Osteoblast (primary cell): ENCODE measurements around the gene STXBP2. TPM values are rescaled to one million over a fixed set of nuclear protein-coding genes. Genes with fewer than 3 reads are reported as not detected.
"Not testable (repeated sequence)": the region's sequence is repeated elsewhere in the genome, so short reads cannot be mapped to it uniquely, and the experiment has no call there.

ENCODE experiments used
- DNase-seq: peaks from one replicate; pipeline ENCODE4 v3.0.0; 2011; ENCODE audit warnings: low spot score, mixed read lengths; ENCODE audit not compliant: insufficient read length; ENCODE audit errors: missing footprints
- H2AFZ ChIP-seq: 2 replicates; pipeline ENCODE4 v1.6.0; 2011; ENCODE audit warnings: mild to moderate bottlenecking, low read length
- H3K27ac ChIP-seq: 2 replicates; pipeline ENCODE4 v1.5.1; 2011; ENCODE audit warnings: mild to moderate bottlenecking, low read depth, low read length, moderate library complexity
- H3K27me3 ChIP-seq: 2 replicates; pipeline ENCODE4 v1.6.0; 2012; ENCODE audit warnings: mild to moderate bottlenecking, control low read depth, inconsistent platforms, low read length, moderate library complexity; ENCODE audit not compliant: insufficient read depth
- H3K36me3 ChIP-seq: 2 replicates; pipeline ENCODE4 v1.5.1; 2011; ENCODE audit warnings: mild to moderate bottlenecking, low read length, control low read depth, moderate library complexity; ENCODE audit not compliant: insufficient read depth
- H3K4me1 ChIP-seq: 2 replicates; pipeline ENCODE4 v1.5.1; 2011; ENCODE audit warnings: mild to moderate bottlenecking, low read length, control low read depth, moderate library complexity; ENCODE audit not compliant: insufficient read depth
- H3K4me2 ChIP-seq: 2 replicates; pipeline ENCODE4 v1.6.0; 2011; ENCODE audit warnings: mild to moderate bottlenecking, low read length; ENCODE audit not compliant: insufficient read depth
- H3K4me3 ChIP-seq: fragments of 200-600 bp; sonication (generic); 3 replicates; pipeline ENCODE4 v1.5.1; 2012; ENCODE audit warnings: mild to moderate bottlenecking, low read length, inconsistent platforms; ENCODE audit not compliant: insufficient read depth
- H3K79me2 ChIP-seq: 2 replicates; pipeline ENCODE4 v1.6.0; 2012; ENCODE audit warnings: mild to moderate bottlenecking, low read length, control low read depth, inconsistent platforms; ENCODE audit not compliant: insufficient read depth
- H3K9me3 ChIP-seq: 2 replicates; pipeline ENCODE4 v1.5.1; 2011; ENCODE audit warnings: low read depth, low read length, control low read depth
- H4K20me1 ChIP-seq: 2 replicates; pipeline ENCODE4 v1.6.0; 2012; ENCODE audit warnings: mild to moderate bottlenecking, low read length, control low read depth; ENCODE audit not compliant: insufficient read depth
- total RNA-seq: library from RNA; depleted of rRNA; stranded (reverse); fragments of >200 nt; gene quantifications from 2 replicates; pipeline ENCODE4 v1.2.3, GENCODE V29; 2012
- TF ChIP-seq, protein P1 (sequence below): IDR thresholded peaks from 2 replicates; pipeline ENCODE4 v1.5.1; 2011; ENCODE audit warnings: mild to moderate bottlenecking, low read depth, low read length, moderate library complexity; ENCODE audit errors: extremely low read depth

The STXBP2 gene
- total RNA-seq, 1 donor: 3.3 TPM

DNA sequence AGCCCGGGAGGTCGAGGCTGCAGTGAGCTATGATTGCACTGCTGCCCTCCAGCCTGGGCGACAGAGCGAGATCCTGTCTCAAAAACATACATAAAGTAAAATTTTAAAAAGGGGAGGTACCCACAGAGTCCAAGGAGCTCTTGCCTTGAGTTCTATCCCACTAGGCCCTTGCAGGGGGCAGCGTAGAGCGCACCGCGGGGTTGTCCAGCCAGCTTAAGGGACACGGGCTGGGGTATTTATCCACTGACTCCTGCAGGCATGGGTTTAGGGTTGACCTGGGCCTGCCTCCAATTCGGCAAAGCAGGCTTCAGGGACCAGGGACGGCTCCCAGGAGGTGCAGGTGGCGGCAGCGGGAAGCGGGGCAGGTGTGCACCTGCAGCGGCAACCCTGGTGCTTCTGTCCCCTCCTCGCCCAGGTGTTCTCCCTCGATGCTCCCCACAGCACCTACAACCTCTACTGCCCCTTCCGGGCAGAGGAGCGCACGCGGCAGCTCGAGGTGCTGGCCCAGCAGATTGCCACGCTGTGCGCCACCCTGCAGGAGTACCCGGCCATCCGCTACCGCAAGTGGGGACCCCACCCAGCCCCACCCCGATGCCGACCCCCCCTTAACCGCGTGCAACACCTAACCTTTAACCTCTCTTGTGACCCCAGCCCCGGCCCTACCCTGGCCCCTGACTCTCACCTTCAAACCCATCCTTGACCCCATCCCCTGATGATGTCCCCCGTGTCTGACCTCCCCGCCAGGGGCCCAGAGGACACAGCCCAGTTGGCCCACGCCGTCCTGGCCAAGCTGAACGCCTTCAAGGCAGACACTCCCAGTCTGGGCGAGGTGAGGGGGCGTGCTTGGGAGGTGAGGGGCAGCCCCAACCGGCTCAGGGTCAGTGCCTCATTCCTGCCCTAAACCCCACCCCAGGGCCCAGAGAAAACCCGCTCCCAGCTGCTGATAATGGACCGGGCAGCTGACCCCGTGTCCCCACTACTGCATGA is 4.7 kb downstream of the STXBP2 start:
- H4K20me1 ChIP-seq: no peaks in the 10 kb centered on the region
- no peaks in the 10 kb centered on the region for H3K9me3 ChIP-seq
- TF ChIP-seq, protein P1, sequence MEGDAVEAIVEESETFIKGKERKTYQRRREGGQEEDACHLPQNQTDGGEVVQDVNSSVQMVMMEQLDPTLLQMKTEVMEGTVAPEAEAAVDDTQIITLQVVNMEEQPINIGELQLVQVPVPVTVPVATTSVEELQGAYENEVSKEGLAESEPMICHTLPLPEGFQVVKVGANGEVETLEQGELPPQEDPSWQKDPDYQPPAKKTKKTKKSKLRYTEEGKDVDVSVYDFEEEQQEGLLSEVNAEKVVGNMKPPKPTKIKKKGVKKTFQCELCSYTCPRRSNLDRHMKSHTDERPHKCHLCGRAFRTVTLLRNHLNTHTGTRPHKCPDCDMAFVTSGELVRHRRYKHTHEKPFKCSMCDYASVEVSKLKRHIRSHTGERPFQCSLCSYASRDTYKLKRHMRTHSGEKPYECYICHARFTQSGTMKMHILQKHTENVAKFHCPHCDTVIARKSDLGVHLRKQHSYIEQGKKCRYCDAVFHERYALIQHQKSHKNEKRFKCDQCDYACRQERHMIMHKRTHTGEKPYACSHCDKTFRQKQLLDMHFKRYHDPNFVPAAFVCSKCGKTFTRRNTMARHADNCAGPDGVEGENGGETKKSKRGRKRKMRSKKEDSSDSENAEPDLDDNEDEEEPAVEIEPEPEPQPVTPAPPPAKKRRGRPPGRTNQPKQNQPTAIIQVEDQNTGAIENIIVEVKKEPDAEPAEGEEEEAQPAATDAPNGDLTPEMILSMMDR: no peak
- H3K27ac ChIP-seq: no peak overlapping the region
- H3K27me3 ChIP-seq: peaks cover 2% of the 10 kb centered on the region
- no peak for DNase-seq
- H3K4me2 ChIP-seq: no peak overlapping the region
- H3K79me2 ChIP-seq: no peaks in the 10 kb centered on the region
- no peak overlapping the region for H3K4me3 ChIP-seq
- no peaks in the 10 kb centered on the region for H3K36me3 ChIP-seq
- no peak overlapping the region for H2AFZ ChIP-seq
- H3K4me1 ChIP-seq: no peaks in the 10 kb centered on the region

DNA sequence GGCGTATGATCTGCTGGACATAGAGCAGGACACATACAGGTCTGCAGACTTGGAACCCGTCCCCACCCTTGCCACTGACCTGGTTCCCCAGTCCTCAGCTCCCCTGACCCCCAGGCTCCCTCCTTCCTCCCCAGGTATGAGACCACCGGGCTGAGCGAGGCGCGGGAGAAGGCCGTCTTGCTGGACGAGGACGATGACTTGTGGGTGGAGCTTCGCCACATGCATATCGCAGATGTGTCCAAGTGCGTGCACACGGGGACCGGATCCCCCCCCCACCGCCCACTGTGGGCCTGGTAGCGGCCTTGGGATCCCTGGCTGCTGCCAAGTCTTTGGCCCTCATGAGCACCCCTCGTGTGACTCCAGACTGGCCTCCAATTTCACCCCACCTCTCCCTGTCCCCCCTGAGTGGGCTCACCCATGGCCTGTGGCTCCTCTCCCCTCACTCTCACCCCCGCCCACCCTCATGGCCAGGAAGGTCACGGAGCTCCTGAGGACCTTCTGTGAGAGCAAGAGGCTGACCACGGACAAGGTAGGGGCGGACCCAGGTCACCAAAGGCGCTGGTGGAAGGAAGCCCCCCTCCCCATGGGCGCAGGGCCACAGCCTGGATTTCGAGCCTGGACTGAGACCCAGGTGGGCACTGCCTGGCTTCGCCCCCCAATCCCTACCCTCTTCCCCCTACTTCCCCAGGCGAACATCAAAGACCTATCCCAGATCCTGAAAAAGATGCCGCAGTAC is 5.6 kb downstream of the STXBP2 start:
- H3K9me3 ChIP-seq: no peaks in the 10 kb centered on the region
- no peak overlapping the region for H3K4me2 ChIP-seq
- H3K79me2 ChIP-seq: no peaks in the 10 kb centered on the region
- no peak overlapping the region for H3K4me3 ChIP-seq
- H4K20me1 ChIP-seq: no peaks in the 10 kb centered on the region
- no peaks in the 10 kb centered on the region for H3K4me1 ChIP-seq
- no peak overlapping the region for H2AFZ ChIP-seq
- TF ChIP-seq, protein P1: no peak
- no peaks in the 10 kb centered on the region for H3K36me3 ChIP-seq
- no peaks in the 10 kb centered on the region for H3K27me3 ChIP-seq
- H3K27ac ChIP-seq: no peak overlapping the region
- peak; percentile 70 for DNase-seq

DNA sequence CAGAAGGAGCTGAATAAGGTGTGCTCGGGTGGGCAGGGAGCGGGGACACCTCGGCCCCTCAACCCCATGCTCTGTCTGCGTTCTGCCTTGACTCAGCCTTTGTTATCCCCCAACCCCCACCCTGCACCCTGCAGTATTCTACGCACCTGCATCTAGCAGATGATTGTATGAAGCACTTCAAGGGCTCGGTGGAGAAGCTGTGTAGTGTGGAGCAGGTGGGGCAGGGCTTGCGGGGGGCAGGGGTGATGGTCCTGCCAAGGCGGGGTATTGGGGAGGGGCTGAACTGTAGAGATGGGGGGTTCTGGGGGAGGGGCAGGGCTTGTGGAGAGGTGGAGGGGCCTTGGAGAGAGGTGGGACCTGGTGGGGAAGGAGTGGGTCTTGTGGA is 6.1 kb downstream of the STXBP2 start:
- TF ChIP-seq, protein P1: no peak
- Histone ChIP-seq H3K36me3 (no peaks in the 10 kb centered on the region), H3K27ac (no peak overlapping the region)

GRCh38 chr19:7643629-7644549 is 7.0 kb downstream of the STXBP2 start:
- not testable (repeated sequence) for H3K4me2 ChIP-seq, H2AFZ ChIP-seq, H3K4me3 ChIP-seq, H3K36me3 ChIP-seq, H3K27ac ChIP-seq, H4K20me1 ChIP-seq, H3K9me3 ChIP-seq, H3K79me2 ChIP-seq, H3K27me3 ChIP-seq, H3K4me1 ChIP-seq
- peak; percentile 66 for DNase-seq

More for the DNA sequence above, 6.1 kb downstream of the STXBP2 start:
- no peaks in the 10 kb centered on the region for H4K20me1 ChIP-seq
- DNase-seq: peak; percentile 83
- no peaks in the 10 kb centered on the region for H3K27me3 ChIP-seq
- no peaks in the 10 kb centered on the region for H3K79me2 ChIP-seq
- no peak overlapping the region for H2AFZ ChIP-seq
- no peak overlapping the region for H3K4me3 ChIP-seq
- no peaks in the 10 kb centered on the region for H3K4me1 ChIP-seq
- no peak overlapping the region for H3K4me2 ChIP-seq
- H3K9me3 ChIP-seq: no peaks in the 10 kb centered on the region
